Mesendoderm (in vitro differentiated cells): ENCODE measurements around the gene CNTN5.
A peak's percentile ranks its signal among the peaks of the same experiment; 100 is the strongest.

Experiments
- DNase-seq: peaks from one replicate; pipeline ENCODE4 v3.0.0; 2013
- H2AK5ac ChIP-seq: 2 replicates; pipeline ENCODE4 v1.6.1; 2013; ENCODE audit warnings: low read length, inconsistent platforms
- H2BK120ac ChIP-seq: 2 replicates; pipeline ENCODE4 v1.6.1; 2013; ENCODE audit warnings: low read depth, mild to moderate bottlenecking, low read length, moderate library complexity, mixed read lengths
- H2BK15ac ChIP-seq: replicated peaks from 2 replicates; pipeline ENCODE4 v1.6.1; 2013; ENCODE audit warnings: low read depth, mild to moderate bottlenecking, moderate library complexity
- H2BK5ac ChIP-seq: 2 replicates; pipeline ENCODE4 v1.6.1; 2013; ENCODE audit warnings: low read length, inconsistent platforms
- H3K18ac ChIP-seq: 2 replicates; pipeline ENCODE4 v1.6.1; 2013; ENCODE audit warnings: mild to moderate bottlenecking, low read length, mixed read lengths
- H3K23ac ChIP-seq: one replicate; pipeline ENCODE4 v1.6.1; 2013; ENCODE audit warnings: low read length
- H3K27ac ChIP-seq: 2 replicates; pipeline ENCODE4 v1.5.1; 2013; ENCODE audit warnings: low read depth, mild to moderate bottlenecking, inconsistent platforms, low read length, moderate library complexity
- H3K27me3 ChIP-seq: 2 replicates; pipeline ENCODE4 v1.6.1; 2013; ENCODE audit warnings: low read length, control low read depth, mild to moderate bottlenecking, inconsistent platforms; ENCODE audit not compliant: insufficient read depth, poor library complexity
- H3K36me3 ChIP-seq: 2 replicates; pipeline ENCODE4 v1.6.1; 2013; ENCODE audit warnings: low read length, inconsistent platforms; ENCODE audit not compliant: control insufficient read depth, insufficient read depth
- H3K4ac ChIP-seq: one replicate; pipeline ENCODE4 v1.6.1; 2013; ENCODE audit warnings: low read depth, mild to moderate bottlenecking, low read length, moderate library complexity
- H3K4me1 ChIP-seq: 2 replicates; pipeline ENCODE4 v1.6.1; 2013; ENCODE audit warnings: low read depth, low read length, inconsistent platforms; ENCODE audit not compliant: control insufficient read depth
- H3K4me2 ChIP-seq: 2 replicates; pipeline ENCODE4 v1.6.1; 2013; ENCODE audit warnings: low read length
- H3K4me3 ChIP-seq: 2 replicates; pipeline ENCODE4 v1.5.1; 2013; ENCODE audit warnings: mild to moderate bottlenecking, low read length
- H3K56ac ChIP-seq: one replicate; pipeline ENCODE4 v1.6.1; 2013; ENCODE audit warnings: low read length
- H3K79me1 ChIP-seq: 2 replicates; pipeline ENCODE4 v1.6.1; 2013; ENCODE audit warnings: low read length, inconsistent platforms
- H3K79me2 ChIP-seq: 2 replicates; pipeline ENCODE4 v1.6.1; 2013; ENCODE audit warnings: mild to moderate bottlenecking, low read length; ENCODE audit not compliant: control insufficient read depth, insufficient read depth
- H3K9ac ChIP-seq: 2 replicates; pipeline ENCODE4 v1.6.1; 2013; ENCODE audit warnings: low read length, inconsistent platforms
- H4K5ac ChIP-seq: one replicate; pipeline ENCODE4 v1.6.1; 2013; ENCODE audit warnings: low read length
- H4K8ac ChIP-seq: one replicate; pipeline ENCODE4 v1.6.1; 2013; ENCODE audit warnings: low read depth, mild to moderate bottlenecking, control low read depth, low read length, moderate library complexity
- WGBS: extraction: QIAGEN DNeasy Blood & Tissue Kit; methylation state at CpG from one replicate; pipeline ENCODE4 v1.1.7; 2013; ENCODE audit warnings: low lambda C conversion rate, missing lambda C conversion rate; ENCODE audit not compliant: insufficient coverage; ENCODE audit errors: extremely low coverage; 5-methylcytosine and 5-hydroxymethylcytosine counted together

The CNTN5 gene

GRCh38 chr11:99368583-99368982 is 347.8 kb downstream of the CNTN5 start:
- H3K79me2 ChIP-seq, result no peaks in the 10 kb centered on the region
- no peak overlapping the region for H2BK5ac ChIP-seq
- H3K4me2 ChIP-seq, result no peak overlapping the region
- H4K5ac ChIP-seq, result no peak overlapping the region
- H3K4me1 ChIP-seq, result no peaks in the 10 kb centered on the region
- no peaks in the 10 kb centered on the region for H3K79me1 ChIP-seq
- H3K4me3 ChIP-seq, result no peak overlapping the region
- no CpG with 5 or more reads among the region's 5 CpGs for WGBS
- no peak overlapping the region for H2AK5ac ChIP-seq
- no peak overlapping the region for H2BK120ac ChIP-seq
- H3K4ac ChIP-seq, result no peak overlapping the region
- DNase-seq, result no peak
- H3K27ac ChIP-seq, result no peak overlapping the region
- no peak overlapping the region for H4K8ac ChIP-seq
- H3K9ac ChIP-seq, result no peak overlapping the region
- no peak overlapping the region for H3K56ac ChIP-seq
- no peaks in the 10 kb centered on the region for H3K36me3 ChIP-seq
- H3K23ac ChIP-seq, result no peak overlapping the region
- H3K27me3 ChIP-seq, result no peaks in the 10 kb centered on the region
- H2BK15ac ChIP-seq, result no peak overlapping the region
- H3K18ac ChIP-seq, result no peak overlapping the region

GRCh38 chr11:99370549-99371216 is 349.9 kb downstream of the CNTN5 start:
- no CpG with 5 or more reads among the region's 4 CpGs for WGBS
- H3K27ac ChIP-seq, result no peak overlapping the region

GRCh38 chr11:99371257-99371656 is 350.5 kb downstream of the CNTN5 start:
- no peak overlapping the region for H3K18ac ChIP-seq
- no peak overlapping the region for H2BK5ac ChIP-seq
- no peak overlapping the region for H3K4me2 ChIP-seq
- no CpG with 5 or more reads among the region's 1 CpG for WGBS
- no peak overlapping the region for H2BK120ac ChIP-seq
- no peak for DNase-seq
- no peak overlapping the region for H3K4ac ChIP-seq
- no peaks in the 10 kb centered on the region for H3K4me1 ChIP-seq
- H3K56ac ChIP-seq, result no peak overlapping the region
- H3K23ac ChIP-seq, result no peak overlapping the region
- H3K27me3 ChIP-seq, result no peaks in the 10 kb centered on the region
- no peak overlapping the region for H3K27ac ChIP-seq
- H2AK5ac ChIP-seq, result no peak overlapping the region
- H4K5ac ChIP-seq, result no peak overlapping the region
- no peak overlapping the region for H3K4me3 ChIP-seq
- H3K79me2 ChIP-seq, result no peaks in the 10 kb centered on the region
- no peaks in the 10 kb centered on the region for H3K79me1 ChIP-seq
- H3K9ac ChIP-seq, result no peak overlapping the region
- H4K8ac ChIP-seq, result no peak overlapping the region
- H2BK15ac ChIP-seq, result no peak overlapping the region
- H3K36me3 ChIP-seq, result no peaks in the 10 kb centered on the region

More at GRCh38 chr11:99370549-99371216, 349.9 kb downstream of the CNTN5 start:
- DNase-seq, result peak; percentile 55
- Histone ChIP-seq H3K27me3 (no peaks in the 10 kb centered on the region), H3K56ac (no peak overlapping the region), H4K8ac (no peak overlapping the region), H4K5ac (no peak overlapping the region), H3K18ac (no peak overlapping the region), H3K36me3 (no peaks in the 10 kb centered on the region), H3K9ac (no peak overlapping the region), H3K79me1 (no peaks in the 10 kb centered on the region), H3K4me2 (no peak overlapping the region), H3K4me3 (no peak overlapping the region), H2BK5ac (no peak overlapping the region), H2BK120ac (no peak overlapping the region), H3K79me2 (no peaks in the 10 kb centered on the region), H3K4ac (no peak overlapping the region), H3K4me1 (no peaks in the 10 kb centered on the region), H2AK5ac (no peak overlapping the region), H3K23ac (no peak overlapping the region), H2BK15ac (no peak overlapping the region)

GRCh38 chr11:99376463-99376862 is 355.7 kb downstream of the CNTN5 start:
- H3K4me3 ChIP-seq, result no peak overlapping the region
- no peak overlapping the region for H2BK120ac ChIP-seq
- no peak overlapping the region for H3K18ac ChIP-seq
- H3K23ac ChIP-seq, result no peak overlapping the region
- no peak overlapping the region for H2BK15ac ChIP-seq
- H2BK5ac ChIP-seq, result no peak overlapping the region
- no peak for DNase-seq
- H3K79me2 ChIP-seq, result no peaks in the 10 kb centered on the region
- H3K4me2 ChIP-seq, result no peak overlapping the region
- H3K56ac ChIP-seq, result no peak overlapping the region
- H3K27me3 ChIP-seq, result no peaks in the 10 kb centered on the region
- no peak overlapping the region for H3K27ac ChIP-seq
- no peak overlapping the region for H4K8ac ChIP-seq
- H3K4me1 ChIP-seq, result no peaks in the 10 kb centered on the region
- no peak overlapping the region for H3K9ac ChIP-seq
- H2AK5ac ChIP-seq, result no peak overlapping the region
- WGBS, result no CpG with 5 or more reads among the region's 2 CpGs
- no peaks in the 10 kb centered on the region for H3K79me1 ChIP-seq
- H3K4ac ChIP-seq, result no peak overlapping the region
- H4K5ac ChIP-seq, result no peak overlapping the region
- no peaks in the 10 kb centered on the region for H3K36me3 ChIP-seq

GRCh38 chr11:99383648-99384245 is 363.0 kb downstream of the CNTN5 start:
- Histone ChIP-seq H3K4me1 (no peaks in the 10 kb centered on the region), H3K23ac (no peak overlapping the region), H3K36me3 (no peaks in the 10 kb centered on the region), H2AK5ac (no peak overlapping the region), H4K8ac (no peak overlapping the region), H3K4me2 (no peak overlapping the region), H3K4ac (no peak overlapping the region), H3K79me2 (no peaks in the 10 kb centered on the region), H2BK5ac (no peak overlapping the region), H4K5ac (no peak overlapping the region), H3K18ac (no peak overlapping the region), H2BK120ac (no peak overlapping the region), H3K79me1 (no peaks in the 10 kb centered on the region), H3K4me3 (no peak overlapping the region), H3K56ac (no peak overlapping the region), H3K27ac (no peak overlapping the region), H3K27me3 (no peaks in the 10 kb centered on the region), H3K9ac (no peak overlapping the region), H2BK15ac (no peak overlapping the region)
- no peak for DNase-seq
- no CpG with 5 or more reads among the region's 4 CpGs for WGBS

GRCh38 chr11:99391245-99391644 is 370.5 kb downstream of the CNTN5 start:
- Histone ChIP-seq H3K23ac (no peak overlapping the region), H3K56ac (no peak overlapping the region), H2BK120ac (no peak overlapping the region), H2BK5ac (no peak overlapping the region), H2AK5ac (no peak overlapping the region), H3K4me2 (no peak overlapping the region), H4K5ac (no peak overlapping the region), H3K27ac (no peak overlapping the region), H3K36me3 (no peaks in the 10 kb centered on the region), H3K27me3 (no peaks in the 10 kb centered on the region), H3K9ac (no peak overlapping the region), H2BK15ac (no peak overlapping the region), H3K4ac (no peak overlapping the region), H4K8ac (no peak overlapping the region), H3K4me3 (no peak overlapping the region), H3K79me1 (no peaks in the 10 kb centered on the region), H3K79me2 (no peaks in the 10 kb centered on the region), H3K4me1 (no peaks in the 10 kb centered on the region), H3K18ac (no peak overlapping the region)
- no peak for DNase-seq
- WGBS, result no CpG with 5 or more reads among the region's 4 CpGs
